PC-9 (cell line): ENCODE measurements around the gene ADAM19. TPM values are rescaled to one million over a fixed set of nuclear protein-coding genes. Genes with fewer than 3 reads are reported as not detected.

Experiments
- BruUV-seq: library from RNA; stranded (reverse); fragments of 400-500 nt; replicated peaks from 2 replicates; lab custom pipeline; 2021; lab: Mats Ljungman, UMichigan
- CTCF ChIA-PET: fragments of 300-600 bp; sonication (Branson Sonifier 250); formaldehyde crosslinking; loops from one replicate; lab custom pipeline; 2022; ENCODE audit warnings: antibody characterized with exemption; lab: Charles Lee
- POLR2A ChIA-PET: fragments of 300-600 bp; sonication (Branson Sonifier 250); formaldehyde crosslinking; loops from one replicate; lab custom pipeline; 2022; ENCODE audit warnings: antibody characterized with exemption; ENCODE audit not compliant: unreplicated experiment; lab: Charles Lee
- DNase-seq, 2 experiments: peaks; one replicate each; pipeline versions ENCODE4 v3.0.0 to v3.0.0-alpha.2; 2015 to 2022; ENCODE audit warnings: mixed read lengths in 1 of 2
- H2AFZ ChIP-seq: fragments of 200-600 bp; sonication (generic); 2 replicates; pipeline ENCODE4 v1.8.1; 2017; ENCODE audit warnings: antibody characterized with exemption
- H3F3A ChIP-seq: fragments of 200-600 bp; sonication (generic); 2 replicates; pipeline ENCODE4 v1.8.1; 2017; ENCODE audit warnings: antibody characterized with exemption, mild to moderate bottlenecking, low read depth; ENCODE audit not compliant: insufficient read depth
- H3K27ac ChIP-seq: fragments of 200-600 bp; sonication (generic); 2 replicates; pipeline ENCODE4 v1.6.1; 2016; ENCODE audit warnings: mixed run types
- H3K27me3 ChIP-seq: fragments of 200-600 bp; sonication (generic); 2 replicates; pipeline ENCODE4 v1.6.1; 2016; ENCODE audit warnings: low read depth, mixed run types; ENCODE audit not compliant: insufficient read depth
- H3K36me3 ChIP-seq: fragments of 200-600 bp; sonication (generic); 2 replicates; pipeline ENCODE4 v1.6.1; 2016; ENCODE audit warnings: low read depth, mixed run types
- H3K4me1 ChIP-seq: fragments of 200-600 bp; sonication (generic); replicated peaks from 2 replicates; pipeline ENCODE4 v1.6.1; 2016; ENCODE audit warnings: mixed run types; ENCODE audit not compliant: insufficient read depth
- H3K4me2 ChIP-seq: fragments of 200-600 bp; sonication (generic); 2 replicates; pipeline ENCODE4 v1.6.1; 2017; ENCODE audit warnings: mixed run types
- H3K4me3 ChIP-seq: fragments of 200-600 bp; sonication (generic); 2 replicates; pipeline ENCODE4 v1.6.1; 2016; ENCODE audit warnings: mixed run types
- H3K79me2 ChIP-seq: fragments of 200-600 bp; sonication (generic); 2 replicates; pipeline ENCODE4 v1.6.1; 2017; ENCODE audit warnings: low read depth, mixed run types
- H3K9me2 ChIP-seq: fragments of 200-600 bp; sonication (generic); 2 replicates; pipeline ENCODE4 v1.8.1; 2017; ENCODE audit warnings: mild to moderate bottlenecking; ENCODE audit not compliant: insufficient read depth
- H3K9me3 ChIP-seq: fragments of 200-600 bp; sonication (generic); 2 replicates; pipeline ENCODE4 v1.8.1; 2016; ENCODE audit warnings: low read depth; ENCODE audit not compliant: insufficient read depth
- H4K20me1 ChIP-seq: fragments of 200-600 bp; sonication (generic); 2 replicates; pipeline ENCODE4 v1.8.1; 2017; ENCODE audit not compliant: insufficient read depth
- EZH2 ChIP-seq: fragments of 200-600 bp; sonication (generic); IDR thresholded peaks from 2 replicates; pipeline ENCODE4 v1.8.0; 2017; ENCODE audit warnings: antibody characterized with exemption, low read depth
- intact Hi-C: fragments of 100-400 bp; cut with micrococcal nuclease; formaldehyde crosslinking; loops from one replicate; pipeline ENCODE4 v1.10.0; 2022; ENCODE audit not compliant: unreplicated experiment
- total RNA-seq: library from RNA; stranded (reverse); gene quantifications from 2 replicates; pipeline ENCODE4 v1.2.3, GENCODE V29; 2021
- TF ChIP-seq, protein P1 (sequence below): fragments of 200-600 bp; sonication (generic); conservative IDR thresholded peaks from 2 replicates; pipeline ENCODE4 v1.6.1; 2017; ENCODE audit warnings: mixed run types, antibody characterized with exemption, mild to moderate bottlenecking, moderate library complexity

Gene ADAM19
- total RNA-seq, 1 experiment from 2014 or later = 7.6 TPM

DNA sequence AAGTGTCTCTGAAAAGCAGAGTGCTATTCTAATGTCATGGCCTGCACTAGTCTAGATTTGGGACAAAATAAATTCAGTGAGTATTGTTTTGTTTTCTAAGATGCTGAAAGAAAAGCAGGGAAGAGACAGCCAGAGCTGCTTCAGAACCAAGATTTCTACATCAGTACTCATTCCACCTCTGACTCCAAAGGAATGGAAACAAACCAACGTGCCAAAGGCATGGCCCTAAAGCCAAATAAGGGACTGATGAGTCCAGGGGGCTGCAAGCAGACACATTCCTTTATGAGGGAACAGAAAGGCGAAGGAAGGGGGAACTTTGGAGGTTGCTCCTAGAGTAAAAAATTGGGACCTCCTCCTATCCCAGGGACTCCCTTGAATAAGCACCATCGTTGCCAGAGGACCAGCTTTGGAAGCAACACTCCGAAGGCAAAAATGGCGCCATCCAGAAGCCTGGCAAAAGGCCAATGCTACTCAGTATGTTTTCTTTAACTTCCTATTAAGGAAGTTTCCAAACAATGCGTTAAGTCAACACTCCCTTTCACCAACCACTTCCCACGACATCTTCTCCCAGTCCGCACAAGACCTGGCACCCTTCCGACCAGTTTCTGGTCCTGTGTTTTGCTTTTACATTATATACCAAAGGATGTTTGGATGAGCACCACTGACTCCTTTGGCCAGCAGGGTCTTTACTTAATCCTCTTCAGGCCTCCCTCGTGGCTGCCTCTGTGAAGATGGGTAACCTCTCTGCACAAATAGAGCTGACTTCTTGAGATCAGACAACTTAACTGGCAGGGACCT lies 31.6 kb downstream of the ADAM19 start:
- Histone ChIP-seq H3K36me3 (no peaks in the 10 kb centered on the region), H3K9me2 (no peaks in the 10 kb centered on the region), H3K4me1 (peaks cover 17% of the 10 kb centered on the region), H3K27me3 (no peaks in the 10 kb centered on the region), H4K20me1 (no peaks in the 10 kb centered on the region; the same call in 1 of the 2 replicates), H3K27ac (no peak overlapping the region), H3K9me3 (no peaks in the 10 kb centered on the region), H3K4me2 (no peak overlapping the region), H3K79me2 (peaks cover 18% of the 10 kb centered on the region), H3F3A (peaks cover 13% of the 10 kb centered on the region), H2AFZ (no peak overlapping the region), H3K4me3 (no peak overlapping the region)
- TF ChIP-seq EZH2 = no peak
- TF ChIP-seq, protein P1, sequence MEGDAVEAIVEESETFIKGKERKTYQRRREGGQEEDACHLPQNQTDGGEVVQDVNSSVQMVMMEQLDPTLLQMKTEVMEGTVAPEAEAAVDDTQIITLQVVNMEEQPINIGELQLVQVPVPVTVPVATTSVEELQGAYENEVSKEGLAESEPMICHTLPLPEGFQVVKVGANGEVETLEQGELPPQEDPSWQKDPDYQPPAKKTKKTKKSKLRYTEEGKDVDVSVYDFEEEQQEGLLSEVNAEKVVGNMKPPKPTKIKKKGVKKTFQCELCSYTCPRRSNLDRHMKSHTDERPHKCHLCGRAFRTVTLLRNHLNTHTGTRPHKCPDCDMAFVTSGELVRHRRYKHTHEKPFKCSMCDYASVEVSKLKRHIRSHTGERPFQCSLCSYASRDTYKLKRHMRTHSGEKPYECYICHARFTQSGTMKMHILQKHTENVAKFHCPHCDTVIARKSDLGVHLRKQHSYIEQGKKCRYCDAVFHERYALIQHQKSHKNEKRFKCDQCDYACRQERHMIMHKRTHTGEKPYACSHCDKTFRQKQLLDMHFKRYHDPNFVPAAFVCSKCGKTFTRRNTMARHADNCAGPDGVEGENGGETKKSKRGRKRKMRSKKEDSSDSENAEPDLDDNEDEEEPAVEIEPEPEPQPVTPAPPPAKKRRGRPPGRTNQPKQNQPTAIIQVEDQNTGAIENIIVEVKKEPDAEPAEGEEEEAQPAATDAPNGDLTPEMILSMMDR = no peak
- intact Hi-C loops = no loop called here
- CTCF ChIA-PET = no interaction called here
- no peak for DNase-seq
- BruUV-seq = no TSS peak
- POLR2A ChIA-PET = no interaction called here

DNA sequence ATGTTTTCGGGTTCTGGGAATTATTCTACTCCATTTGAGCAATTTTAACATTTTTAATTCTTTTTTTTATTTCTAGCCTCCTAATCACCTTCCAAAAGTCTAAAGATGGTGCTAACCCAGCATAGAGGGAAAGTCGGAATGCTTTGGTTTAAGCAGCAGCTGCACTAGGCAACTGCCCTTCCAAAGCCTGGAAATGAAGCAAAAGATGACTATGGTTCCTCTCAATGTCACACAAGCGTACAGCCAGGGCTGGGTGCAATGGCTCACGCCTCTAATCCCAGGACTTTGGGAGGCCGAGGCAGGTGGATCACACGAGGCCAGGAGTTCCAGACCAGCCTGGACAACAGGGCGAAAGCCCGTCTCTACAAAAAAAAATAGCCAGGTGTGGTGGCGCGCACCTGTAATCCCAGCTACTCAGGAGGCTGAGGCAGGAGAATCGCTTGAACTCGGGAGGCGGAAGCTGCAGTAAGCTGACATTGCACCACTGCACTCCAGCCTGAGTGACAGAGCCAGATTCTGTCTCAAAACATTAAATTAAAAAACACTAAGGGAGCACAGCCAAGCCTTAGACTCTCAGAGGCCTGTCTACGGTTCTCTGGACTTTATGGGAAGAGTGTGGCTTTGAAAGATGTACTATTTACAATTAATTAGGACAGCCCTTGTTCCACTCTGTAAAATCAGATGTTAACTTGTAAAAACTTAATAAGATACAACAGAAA lies 33.1 kb downstream of the ADAM19 start:
- Histone ChIP-seq H3K4me1 (peaks cover 1% of the 10 kb centered on the region), H3K9me2 (no peaks in the 10 kb centered on the region), H3K4me2 (no peak overlapping the region), H2AFZ (no peak overlapping the region), H3K9me3 (no peaks in the 10 kb centered on the region), H3K27me3 (no peaks in the 10 kb centered on the region), H4K20me1 (no peaks in the 10 kb centered on the region; the same call in 1 of the 2 replicates), H3K27ac (no peak overlapping the region), H3K79me2 (peaks cover 15% of the 10 kb centered on the region), H3K4me3 (no peak overlapping the region), H3F3A (no peaks in the 10 kb centered on the region), H3K36me3 (0 out of 2 replicates have a peak, but pooled peaks cover 4% of the 10 kb centered on the region)
- CTCF ChIA-PET = no interaction called here
- intact Hi-C loops = no loop called here
- POLR2A ChIA-PET = no interaction called here
- no peak for DNase-seq
- no peak for TF ChIP-seq EZH2
- TF ChIP-seq, protein P1 = no peak
- BruUV-seq = no TSS peak

DNA sequence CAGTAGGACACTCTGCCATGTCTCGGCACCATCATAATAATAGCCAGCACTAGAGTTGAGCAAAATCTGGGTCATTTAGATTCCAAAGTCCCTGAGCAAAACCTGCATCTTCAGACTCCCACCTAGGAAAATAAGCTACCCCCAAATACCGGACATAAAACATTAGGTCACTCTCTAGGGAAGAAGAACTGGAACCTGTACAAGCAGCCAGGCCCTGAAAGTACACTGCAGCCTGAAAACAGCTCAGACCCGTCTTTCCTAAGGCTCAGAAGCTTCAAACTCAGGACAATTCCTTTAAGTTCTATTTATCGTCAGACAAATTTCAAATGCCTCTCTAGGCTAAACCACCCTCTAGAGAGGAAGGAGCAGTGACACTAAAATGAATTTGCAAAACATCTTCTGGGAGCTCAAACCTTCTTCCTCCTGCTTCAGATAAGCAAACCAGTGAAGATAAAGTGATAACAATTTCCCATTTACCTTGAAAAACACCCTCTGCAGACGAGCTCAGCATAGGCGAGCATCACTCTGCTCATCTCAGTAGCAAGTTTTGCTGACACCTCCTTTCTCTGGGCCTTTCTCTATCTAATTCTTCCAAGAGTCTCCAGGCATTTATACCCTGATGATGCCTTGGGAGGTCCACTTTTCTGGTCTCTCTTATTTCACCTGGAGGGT lies 34.0 kb downstream of the ADAM19 start:
- no peaks in the 10 kb centered on the region for H3K4me1 ChIP-seq
- ChIA-PET POLR2A (interaction anchor here (0.5 kb wide), 1 partner anchor 45 kb away, joined by 4 read pairs; no protein-coding TSS in a partner anchor), CTCF (no interaction called here)
- H3K4me3 ChIP-seq = no peak overlapping the region
- intact Hi-C loops = no loop called here
- BruUV-seq = no TSS peak
- 0 out of 2 replicates have a peak, but pooled peaks cover 12% of the 10 kb centered on the region for H3K36me3 ChIP-seq
- no peaks in the 10 kb centered on the region for H3K27me3 ChIP-seq
- DNase-seq = no peak
- H4K20me1 ChIP-seq = no peaks in the 10 kb centered on the region; the same call in 1 of the 2 replicates
- H3K4me2 ChIP-seq = no peak overlapping the region
- H3K79me2 ChIP-seq = peaks cover 7% of the 10 kb centered on the region; the same call in 1 of the 2 replicates
- H3K9me3 ChIP-seq = no peaks in the 10 kb centered on the region
- H3F3A ChIP-seq = no peaks in the 10 kb centered on the region
- H2AFZ ChIP-seq = no peak overlapping the region
- TF ChIP-seq, protein P1 = no peak
- no peak for TF ChIP-seq EZH2
- H3K9me2 ChIP-seq = no peaks in the 10 kb centered on the region
- H3K27ac ChIP-seq = no peak overlapping the region
